Measurements from ENCODE around the gene NSUN4.
"Not testable (repeated sequence)": the region's sequence is repeated elsewhere in the genome, so short reads cannot be mapped to it uniquely, and the experiment has no call there.

The NSUN4 gene

DNA sequence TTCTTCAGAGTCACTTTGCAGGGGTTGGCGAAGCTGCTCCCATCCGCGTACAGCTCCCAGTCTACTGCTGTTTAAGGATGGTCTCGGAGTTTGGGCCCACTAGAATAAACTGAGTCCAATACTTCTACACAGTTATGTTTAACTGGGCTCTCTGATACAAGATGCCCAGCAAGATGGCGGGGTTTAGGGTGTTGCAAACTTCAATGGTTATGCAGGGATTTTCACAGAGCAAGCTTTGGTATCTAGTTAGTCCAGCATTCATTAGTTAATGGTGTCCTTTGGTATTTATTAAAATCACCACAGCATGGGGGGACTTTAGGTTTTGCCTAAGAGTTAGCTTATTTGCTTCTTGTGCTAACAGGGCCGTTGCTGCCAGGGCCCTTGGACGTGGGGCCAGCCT is 12.4 kb upstream of the NSUN4 start:
- not testable (repeated sequence) for DNase-seq (ENCODE audit: low read depth)

DNA sequence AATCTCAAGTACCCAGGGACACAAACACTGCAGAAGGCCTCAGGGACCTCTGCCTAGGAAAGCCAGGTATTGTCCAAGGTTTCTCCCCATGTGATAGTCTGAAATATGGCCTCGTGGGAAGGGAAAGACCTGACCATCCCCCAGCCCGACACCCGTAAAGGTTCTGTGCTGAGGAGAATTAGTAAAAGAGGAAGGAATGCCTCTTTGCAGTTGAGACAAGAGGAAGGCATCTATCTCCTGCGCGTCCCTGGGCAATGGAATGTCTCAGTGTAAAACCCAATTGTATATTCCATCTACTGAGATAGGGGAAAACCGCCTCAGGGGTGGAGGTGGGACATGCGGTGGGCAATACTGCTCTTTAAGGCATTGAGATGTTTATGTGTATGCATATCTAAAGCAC is 10.8 kb upstream of the NSUN4 start:
- DNase-seq (ENCODE audit: low read depth): not testable (repeated sequence)

DNA sequence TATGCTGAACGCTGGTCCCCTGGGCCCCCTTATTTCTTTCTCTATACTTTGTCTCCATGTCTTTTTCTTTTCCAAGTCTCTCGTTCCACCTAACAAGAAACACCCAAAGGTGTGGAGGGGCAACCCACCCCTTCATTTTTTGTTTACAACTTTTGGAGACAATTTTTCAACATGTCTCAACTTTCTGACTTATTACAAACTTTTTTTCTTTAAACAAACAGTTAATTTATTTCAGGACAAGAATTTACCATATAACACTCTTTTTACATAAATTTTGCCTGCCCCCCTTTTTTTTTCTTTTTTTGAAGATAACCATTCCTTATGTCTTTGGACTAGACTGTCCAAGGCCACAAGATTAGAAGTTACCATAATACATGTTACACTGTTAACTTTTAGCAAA is 10.2 kb upstream of the NSUN4 start:
- not testable (repeated sequence) for DNase-seq (ENCODE audit: low read depth)

DNA sequence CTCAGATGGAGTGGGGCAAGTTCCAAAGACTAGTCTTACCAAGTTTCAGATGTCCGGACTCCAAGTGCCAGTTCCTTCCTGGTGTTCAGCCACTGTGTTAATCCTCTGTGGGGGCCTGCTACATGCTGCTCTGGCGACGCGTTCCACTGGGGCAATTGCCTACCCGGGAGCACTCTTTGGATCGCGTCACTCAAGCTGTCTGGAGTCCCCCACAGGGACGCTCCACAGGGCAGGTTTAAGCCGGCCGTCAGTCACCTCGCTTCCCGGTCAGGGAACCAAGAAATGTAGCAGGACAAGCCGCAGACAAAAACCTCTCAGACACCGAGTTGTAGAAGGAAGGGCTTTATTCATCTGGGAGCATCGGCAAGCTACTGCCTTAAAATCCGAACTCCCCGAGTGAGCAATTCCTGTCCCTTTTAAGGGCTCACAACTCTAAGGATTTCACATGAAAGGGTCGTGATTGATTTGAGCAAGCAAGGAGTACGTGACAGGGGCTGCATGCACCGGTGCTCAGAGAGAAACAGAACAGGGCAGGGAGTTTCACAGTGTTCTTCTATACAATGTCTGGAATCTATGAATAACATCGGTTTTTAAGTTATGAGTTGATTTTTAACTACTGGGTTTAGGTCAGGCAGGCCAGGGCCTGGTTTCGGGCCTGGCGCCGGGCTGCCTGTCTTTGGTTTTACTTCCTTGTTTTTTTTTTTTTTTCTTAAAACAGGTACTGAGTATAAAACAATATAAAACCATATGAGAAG is 8.6 kb upstream of the NSUN4 start:
- not testable (repeated sequence) for DNase-seq (ENCODE audit: low read depth)

DNA sequence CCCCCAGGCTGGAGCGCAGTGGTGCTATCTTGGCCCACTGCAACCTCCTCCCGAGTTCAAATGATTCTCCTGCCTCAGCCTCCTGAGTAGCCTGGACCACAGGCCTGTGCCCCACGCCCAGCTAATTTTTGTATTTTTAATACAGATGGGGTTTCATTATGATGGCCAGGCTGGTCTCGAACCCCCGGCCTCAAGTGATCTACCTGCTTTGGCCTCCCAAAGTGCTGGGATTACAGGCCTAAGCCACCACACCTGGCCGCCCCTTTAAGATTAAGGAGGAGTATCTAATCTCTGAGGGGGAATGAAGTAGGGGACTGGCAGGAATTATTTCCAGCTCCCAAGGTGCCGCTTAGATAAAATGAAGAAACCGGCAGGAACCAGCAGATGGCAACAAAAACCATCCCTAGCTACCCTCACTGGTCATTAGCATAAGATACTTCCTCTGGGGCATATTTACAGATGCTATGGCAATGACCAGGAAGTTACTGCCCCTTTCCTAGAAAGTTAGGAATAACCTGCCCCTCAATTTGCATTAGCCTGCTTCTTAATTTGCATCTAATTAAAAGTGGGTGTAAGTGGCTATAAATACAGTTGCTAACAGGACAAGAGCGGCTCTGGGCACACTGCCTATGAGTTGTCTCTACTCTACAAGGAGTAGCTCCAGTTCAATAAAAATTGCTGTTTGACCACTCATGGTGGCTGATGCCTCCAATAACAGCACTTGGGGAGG is 7.1 kb upstream of the NSUN4 start:
- peak; percentile 66 for DNase-seq (ENCODE audit: low read depth)

DNA sequence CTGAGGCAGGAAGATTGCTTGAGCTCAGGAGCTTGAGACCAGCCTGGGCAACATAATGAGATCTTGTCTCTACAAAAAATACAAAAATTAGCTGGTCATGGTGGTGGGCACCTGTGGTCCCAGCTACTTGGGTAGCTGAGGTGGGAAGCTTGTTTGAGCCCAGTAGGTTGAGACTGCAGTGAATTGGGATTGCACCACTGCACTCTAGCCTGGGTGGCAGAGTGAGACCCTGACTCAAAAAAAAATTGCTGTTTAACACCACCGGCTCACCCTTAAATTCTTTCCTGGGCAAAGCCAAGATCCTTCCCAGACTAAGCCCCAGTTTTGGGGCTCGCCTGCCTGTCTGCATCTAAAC is 6.6 kb upstream of the NSUN4 start:
- no peak for DNase-seq (ENCODE audit: low read depth)

DNA sequence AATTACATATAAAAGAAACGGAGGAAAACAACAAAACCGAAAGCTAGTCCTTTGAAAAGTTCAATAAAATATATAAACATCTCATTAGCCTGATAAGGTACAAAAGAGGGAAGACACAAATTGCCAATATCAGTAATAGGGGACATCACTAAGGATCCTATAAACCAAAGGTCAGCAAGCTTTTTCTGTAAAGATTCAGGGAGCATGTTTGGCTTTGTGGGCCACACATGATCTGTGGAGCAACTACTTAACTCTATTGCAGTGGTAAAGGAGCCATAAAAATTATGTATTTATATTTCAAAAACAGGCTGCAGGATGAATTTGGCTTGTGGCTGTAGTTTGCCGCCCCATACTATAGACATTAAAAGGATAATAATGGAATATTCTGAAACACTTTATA is 5.5 kb upstream of the NSUN4 start:
- no peak for DNase-seq (ENCODE audit: low read depth)

DNA sequence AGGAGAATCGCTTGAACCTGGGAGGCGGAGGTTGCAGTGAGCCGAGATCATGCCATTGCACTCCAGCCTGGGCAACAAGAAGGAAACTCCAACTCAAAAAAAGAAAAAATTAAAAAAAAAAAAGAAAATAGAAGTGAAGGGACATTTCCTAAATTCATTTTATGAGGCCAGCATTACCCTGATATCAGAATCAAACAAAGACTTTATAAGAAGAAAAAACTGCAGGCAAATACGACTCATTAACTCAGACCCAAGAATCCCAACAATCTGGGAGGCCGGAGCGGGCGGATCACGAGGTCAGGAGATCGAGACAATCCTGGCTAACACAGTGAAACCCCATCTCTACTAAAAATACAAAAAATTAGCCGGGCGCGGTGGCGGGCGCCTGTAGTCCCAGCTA is 3.2 kb upstream of the NSUN4 start:
- DNase-seq (ENCODE audit: low read depth): not testable (repeated sequence)

DNA sequence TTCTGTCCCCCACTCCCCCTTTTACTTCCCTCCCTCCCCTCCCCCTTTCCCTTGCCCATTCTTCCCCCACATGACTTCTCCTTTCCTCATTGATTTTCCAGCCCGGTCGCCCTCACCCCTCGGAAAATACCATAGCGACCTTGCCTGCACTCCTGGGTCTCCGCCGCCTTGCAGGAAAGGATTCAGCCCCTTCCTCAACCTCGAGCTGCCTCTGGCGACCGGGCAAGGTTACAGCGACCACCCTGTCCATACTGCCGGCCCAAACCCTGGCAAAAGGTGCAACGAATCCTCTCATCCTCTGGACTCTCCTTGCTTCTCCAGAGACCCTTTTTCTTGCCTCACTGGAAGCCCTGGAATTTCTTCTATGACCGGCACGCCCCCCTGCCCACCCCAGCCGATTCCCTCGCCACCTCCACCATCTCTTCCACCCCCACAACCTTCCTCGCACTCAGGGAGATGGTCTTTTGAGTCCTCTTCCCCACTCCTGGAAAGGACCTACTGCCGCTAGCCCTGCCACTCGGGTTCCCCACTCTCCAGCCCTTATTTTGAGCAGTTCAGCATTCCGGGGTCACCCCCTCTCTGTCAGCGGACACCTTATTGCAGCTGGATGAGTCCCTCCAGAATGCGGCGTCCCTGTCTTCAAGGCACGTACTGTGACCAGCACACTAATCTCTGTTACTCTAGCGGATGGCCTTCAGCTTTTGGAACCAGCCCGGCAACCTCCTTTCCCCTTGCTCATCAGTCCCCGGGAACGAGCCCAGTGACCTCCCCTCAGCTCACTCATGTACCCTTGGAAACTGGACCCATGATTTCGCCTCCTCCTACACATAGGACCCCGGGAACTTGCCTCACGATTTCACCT is 846 bp downstream of the NSUN4 start:
- no peak for DNase-seq (ENCODE audit: low read depth)

DNA sequence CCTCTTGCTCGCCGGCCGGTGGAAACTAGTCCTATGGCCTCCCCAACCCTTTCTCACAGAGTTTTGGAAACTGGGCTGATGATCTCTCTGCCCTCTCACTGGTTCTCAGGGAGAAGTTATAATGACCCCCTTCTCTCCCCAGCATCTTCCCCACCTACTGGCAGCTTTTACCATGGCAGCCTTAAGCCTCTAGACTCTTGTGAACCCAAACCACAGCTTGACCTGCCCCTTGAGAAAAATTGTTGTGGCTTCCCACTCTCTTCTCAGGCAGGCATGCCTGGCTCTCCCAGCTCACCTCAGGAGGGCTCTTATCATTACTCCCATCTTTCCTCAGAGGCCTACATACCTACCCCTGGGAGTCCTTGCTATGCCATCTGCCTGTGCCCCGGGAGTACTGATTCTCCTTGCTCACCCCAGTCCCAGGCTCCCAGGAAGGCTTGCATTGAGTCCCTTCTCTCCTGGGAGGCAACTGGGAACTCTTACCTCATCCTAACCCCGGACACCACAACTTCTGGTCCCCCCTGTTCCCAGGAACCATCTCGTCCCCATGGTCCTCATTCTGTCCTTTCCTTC is 1.6 kb downstream of the NSUN4 start:
- peak; percentile 62 for DNase-seq (ENCODE audit: low read depth)

DNA sequence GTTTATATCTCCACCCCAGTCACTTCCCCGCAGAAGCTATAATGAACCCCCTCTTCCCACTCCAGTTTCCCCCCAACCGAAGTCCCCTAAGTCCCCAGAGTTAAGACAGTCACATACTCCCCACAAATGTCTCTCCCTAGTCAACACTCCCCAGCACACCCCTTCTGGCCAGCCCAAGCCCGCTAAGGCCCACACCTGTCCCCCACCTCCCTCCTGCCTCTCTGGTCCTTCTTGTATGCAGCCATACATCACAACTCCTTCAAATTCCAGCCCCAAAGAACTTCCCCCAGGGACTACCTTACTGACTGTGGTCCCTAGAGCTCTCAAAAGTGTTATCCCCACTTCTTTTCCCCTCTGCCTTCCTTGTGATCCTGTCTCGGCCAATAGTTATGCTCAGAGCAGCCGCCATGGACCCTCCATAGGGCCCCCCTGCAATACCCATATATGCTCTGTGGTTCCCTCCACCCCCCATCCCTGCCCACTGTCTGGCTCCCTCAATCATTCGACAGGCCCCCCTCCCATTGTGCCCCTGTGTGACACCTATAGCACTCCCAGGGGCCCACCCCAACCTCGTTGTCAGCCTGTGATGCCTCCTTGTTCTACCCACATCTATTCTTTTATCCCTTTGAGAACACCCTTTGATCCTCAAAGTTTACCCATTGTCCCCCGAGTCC is 2.2 kb downstream of the NSUN4 start:
- no peak for DNase-seq (ENCODE audit: low read depth)

DNA sequence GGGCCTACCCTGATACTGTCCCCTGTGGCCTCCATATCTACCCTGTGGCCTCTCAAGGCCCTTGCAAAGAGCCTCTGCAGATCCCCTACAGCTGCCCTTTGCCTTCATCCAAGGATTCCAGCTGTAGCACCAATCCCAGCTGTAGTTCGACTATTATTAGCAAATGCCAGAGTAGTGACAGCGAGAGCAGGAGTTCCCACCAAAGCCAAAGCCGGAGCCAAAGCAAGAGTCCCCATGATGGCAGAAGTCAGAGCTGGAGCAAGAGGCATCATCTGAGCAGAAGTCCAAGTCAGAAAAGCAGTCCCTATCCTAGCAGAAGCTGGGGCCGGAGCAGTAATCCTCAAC is 2.7 kb downstream of the NSUN4 start:
- no peak for DNase-seq (ENCODE audit: low read depth)

DNA sequence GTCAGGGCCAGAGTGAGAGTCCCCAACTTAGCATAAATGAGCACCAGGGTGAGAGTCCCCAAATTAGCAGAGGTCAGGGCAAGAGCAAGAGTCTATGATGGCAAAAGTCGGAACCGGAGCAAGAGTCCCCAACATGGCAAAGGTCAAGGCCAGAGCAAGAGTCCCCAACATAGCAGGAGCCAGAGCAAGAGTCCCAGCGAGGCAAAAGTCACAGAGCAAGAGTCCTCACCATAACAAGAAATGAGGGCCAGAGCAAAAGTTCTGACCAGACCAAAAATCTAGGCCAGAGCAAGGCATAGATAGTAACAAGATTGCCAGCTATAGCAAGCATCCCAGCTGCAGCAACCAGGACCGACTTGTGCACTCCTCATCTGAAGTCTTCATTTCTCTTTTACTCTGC is 3.1 kb downstream of the NSUN4 start:
- no peak for DNase-seq (ENCODE audit: low read depth)

DNA sequence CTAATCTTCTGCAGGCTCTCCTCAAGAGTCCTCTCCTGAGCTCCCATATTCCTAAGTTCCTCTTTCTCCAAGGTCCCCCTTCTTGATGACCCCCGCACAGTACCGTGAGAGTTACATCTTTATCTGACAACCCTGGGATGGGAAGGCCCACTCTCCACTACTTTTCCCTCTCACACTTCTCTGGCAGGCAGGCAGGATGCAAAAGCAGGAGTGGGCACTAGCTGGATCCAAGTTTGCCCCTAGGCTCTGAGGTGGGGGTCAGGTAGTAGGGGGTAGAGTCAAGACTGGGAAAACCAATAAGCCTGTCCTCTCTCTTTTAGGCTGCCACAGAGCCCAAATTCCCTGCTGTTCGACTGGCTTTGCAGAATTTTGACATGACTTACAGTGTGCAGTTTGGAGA is 3.9 kb downstream of the NSUN4 start:
- DNase-seq (ENCODE audit: low read depth): no peak

DNA sequence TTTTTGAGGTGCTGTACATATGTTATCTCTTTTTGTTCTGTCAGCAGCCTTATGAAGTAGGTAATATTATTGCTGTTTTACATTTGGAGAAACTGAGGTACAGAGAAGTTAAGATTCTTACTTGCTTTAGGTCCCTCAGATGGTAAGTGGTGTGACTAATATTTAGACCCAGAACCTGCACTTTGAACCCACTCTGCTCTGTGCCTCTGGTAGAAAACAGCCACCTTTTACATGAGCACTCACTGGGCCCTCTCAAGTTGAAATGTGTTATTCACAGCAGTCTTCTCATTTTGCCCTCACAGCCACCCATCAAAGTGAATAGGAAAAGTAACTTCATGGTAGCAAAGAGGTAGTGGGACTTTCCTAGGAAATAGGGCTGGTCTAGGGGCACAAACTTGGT is 4.7 kb downstream of the NSUN4 start:
- DNase-seq (ENCODE audit: low read depth): no peak

DNA sequence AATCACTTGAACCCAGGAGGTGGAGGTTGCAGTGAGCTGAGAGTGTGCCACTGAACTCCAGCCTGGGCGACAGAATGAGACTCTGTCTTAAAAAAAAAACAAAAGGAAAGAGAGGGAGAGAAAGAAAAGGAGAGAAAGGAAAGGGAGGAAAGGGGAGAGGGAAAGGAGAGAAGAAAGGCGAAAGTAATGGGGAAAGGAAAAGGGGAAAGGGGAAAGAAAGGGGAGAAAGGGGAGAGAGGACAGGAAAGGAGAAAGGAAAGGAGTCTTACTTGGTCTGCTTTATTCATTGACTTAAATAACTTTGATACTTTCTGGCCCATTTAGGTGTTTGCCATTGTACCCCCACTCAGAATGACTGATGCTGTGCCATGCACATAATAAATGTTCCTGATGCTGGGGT is 11.8 kb downstream of the NSUN4 start:
- DNase-seq (ENCODE audit: low read depth): no peak

DNA sequence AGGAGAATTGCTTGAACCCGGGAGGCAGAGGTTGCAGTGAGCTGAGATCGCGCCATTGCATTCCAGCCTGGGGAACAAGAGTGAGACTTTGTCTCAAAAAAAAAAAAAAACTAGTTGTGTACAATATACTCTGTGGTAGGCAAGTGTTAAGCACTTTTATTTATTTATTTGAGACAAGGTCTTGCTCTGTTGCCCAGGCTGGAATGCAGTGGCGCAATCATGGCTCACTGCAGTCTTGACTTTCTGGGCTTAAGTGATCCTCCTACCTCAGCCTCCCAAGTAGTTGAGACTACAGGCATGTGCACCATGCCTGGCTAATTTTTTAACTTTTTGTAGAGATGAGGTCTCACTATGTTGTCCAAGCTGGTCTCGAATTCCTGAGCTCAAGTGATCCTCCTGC is 15.3 kb downstream of the NSUN4 start:
- DNase-seq (ENCODE audit: low read depth): not testable (repeated sequence)

DNA sequence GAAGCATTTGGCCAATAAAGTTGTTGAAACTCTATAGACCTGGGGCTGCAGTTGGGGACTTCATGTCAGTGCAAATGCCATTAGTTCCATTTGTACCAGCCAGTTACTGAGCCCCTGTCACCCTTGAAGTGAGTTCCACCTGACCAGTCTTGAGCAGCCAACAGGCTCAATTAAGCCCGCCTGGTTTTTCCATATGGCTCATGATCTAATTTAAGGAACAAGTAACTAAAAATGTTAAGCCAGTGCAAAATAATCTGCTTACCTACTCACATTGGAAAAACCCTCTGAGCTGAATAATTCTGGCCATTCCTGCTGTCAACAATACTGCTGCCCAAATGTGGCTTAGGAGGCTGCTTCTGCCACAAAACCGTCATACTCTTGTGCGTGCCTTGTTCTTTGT is 21.6 kb downstream of the NSUN4 start:
- DNase-seq (ENCODE audit: low read depth): no peak

DNA sequence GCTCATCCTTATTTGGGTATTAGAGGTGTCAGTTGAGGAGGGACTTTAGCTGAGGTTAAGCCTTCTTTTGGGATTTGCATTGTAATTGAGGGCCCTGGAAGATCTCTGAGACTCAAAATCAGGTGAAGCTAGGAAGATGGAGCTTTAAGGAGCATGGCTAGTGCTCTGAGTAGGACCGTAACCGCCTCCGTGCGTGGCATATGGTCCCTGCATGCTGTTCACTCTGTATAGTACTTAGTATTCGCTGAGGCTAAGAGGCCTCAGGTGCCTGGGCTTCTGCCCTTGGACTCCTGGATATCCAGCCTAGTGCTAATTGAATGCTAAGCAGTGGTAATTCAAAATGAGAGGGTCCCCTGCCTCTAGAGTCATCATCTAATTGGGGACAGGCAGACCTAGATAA is 22.5 kb downstream of the NSUN4 start:
- no peak for DNase-seq (ENCODE audit: low read depth)

DNA sequence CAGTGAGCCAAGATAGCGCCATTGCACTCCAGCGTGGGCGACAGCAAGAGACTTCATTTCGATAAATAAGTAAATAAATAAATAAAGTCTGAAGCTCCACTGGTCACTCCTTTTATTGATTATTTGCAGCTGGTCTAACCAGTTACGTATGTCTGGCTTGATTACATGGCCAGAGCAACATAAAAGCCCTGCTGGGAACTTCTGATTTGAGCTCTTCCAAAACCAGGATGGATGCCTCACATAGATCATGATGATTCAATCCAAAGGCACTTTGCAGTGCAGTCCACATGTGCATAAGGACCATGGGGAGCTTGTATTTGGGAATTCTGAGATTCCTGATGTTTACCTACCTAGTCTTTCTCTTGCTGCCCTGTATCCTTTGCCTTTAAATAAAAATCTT is 24.0 kb downstream of the NSUN4 start:
- peak; percentile 42 for DNase-seq (ENCODE audit: low read depth)

DNA sequence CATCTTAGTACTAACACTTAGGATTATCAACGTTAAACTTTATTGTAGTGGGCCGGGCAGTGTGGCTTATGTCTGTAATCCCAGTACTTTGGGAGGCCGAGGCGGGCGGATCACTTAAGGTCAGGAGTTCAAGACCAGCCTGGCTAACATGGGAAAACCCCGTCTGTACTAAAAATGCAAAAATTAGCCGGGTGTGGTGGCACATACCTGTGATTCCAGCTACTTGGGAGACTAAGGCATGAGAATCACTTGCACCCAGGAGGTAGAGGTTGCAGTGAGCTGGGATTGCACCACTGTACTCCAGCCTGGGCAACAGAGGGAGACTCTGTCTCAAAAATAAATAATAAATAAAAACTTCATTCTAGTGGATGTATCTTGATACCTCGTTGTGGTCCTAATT is 25.2 kb downstream of the NSUN4 start:
- not testable (repeated sequence) for DNase-seq (ENCODE audit: low read depth)

DNA sequence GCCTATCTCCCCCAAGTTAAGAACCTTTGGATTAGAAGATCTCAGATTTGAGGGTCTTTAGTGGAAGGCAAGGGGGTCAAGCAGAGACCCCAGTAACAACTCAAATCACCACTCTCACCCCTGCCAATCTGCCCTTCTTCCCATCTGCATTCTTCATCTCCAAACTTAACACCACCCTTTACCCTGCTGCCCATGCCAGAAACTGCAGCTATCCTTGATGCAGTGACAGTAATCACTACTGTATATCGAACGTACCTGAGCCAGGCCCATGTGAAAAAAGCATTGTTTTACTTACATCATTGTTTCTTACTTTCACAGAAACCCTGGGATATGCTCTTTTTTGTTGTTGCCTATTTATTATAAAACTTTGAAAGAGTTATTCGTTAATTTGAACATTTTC is 26.5 kb downstream of the NSUN4 start:
- DNase-seq (ENCODE audit: low read depth): no peak
